Transverse colon (tissue), 3 donors: Measurements from ENCODE around the gene TIA1.

Experiments
- POLR2A ChIP-seq: fragments of 450-650 bp; IDR thresholded peaks from one replicate; pipeline ENCODE4 v1.6.1; 2016; ENCODE audit warnings: antibody characterized with exemption, mild to moderate bottlenecking, moderate library complexity
- TF ChIP-seq, protein P1 (sequence below), 5 experiments: fragments of 200-600 bp in 3 of 5; fragments of 450-650 bp in 2 of 5; sonication (generic) in 3 of 5; IDR thresholded peaks; 1 replicate in 2 of 5; 2 replicates in 3 of 5; pipeline ENCODE4 v1.5.1; 2016 to 2017; ENCODE audit warnings: antibody characterized with exemption in 5 of 5, inconsistent platforms in 3 of 5, mild to moderate bottlenecking in 2 of 5, moderate library complexity in 1 of 5

DNA sequence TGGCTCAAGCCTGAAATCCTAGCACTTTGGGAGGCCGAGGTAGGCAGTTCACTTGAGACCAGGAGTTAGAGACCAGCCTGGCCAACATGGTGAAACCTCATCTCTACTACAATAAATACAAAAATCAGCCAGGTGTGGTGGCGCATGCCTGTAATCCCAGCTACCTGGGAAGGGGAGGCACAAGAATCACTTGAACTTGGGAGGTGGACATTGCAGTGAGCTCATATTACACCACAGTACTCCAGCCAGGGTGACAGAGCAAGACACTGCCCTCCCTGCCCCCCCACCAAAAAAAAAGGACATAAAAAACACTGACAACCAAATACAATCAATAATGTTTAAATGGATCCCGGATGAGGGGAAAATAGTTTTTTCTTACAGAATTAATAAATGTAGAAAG is 7.8 kb downstream of the TIA1 start:
- no peak for TF ChIP-seq POLR2A
- TF ChIP-seq, protein P1, sequence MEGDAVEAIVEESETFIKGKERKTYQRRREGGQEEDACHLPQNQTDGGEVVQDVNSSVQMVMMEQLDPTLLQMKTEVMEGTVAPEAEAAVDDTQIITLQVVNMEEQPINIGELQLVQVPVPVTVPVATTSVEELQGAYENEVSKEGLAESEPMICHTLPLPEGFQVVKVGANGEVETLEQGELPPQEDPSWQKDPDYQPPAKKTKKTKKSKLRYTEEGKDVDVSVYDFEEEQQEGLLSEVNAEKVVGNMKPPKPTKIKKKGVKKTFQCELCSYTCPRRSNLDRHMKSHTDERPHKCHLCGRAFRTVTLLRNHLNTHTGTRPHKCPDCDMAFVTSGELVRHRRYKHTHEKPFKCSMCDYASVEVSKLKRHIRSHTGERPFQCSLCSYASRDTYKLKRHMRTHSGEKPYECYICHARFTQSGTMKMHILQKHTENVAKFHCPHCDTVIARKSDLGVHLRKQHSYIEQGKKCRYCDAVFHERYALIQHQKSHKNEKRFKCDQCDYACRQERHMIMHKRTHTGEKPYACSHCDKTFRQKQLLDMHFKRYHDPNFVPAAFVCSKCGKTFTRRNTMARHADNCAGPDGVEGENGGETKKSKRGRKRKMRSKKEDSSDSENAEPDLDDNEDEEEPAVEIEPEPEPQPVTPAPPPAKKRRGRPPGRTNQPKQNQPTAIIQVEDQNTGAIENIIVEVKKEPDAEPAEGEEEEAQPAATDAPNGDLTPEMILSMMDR (IDR thresholded peaks at IDR 0.05) = no peak
